ENCODE measurements around the gene PTPRN2. TPM values are rescaled to one million over a fixed set of nuclear protein-coding genes. Genes with fewer than 3 reads are reported as not detected.
A peak's percentile ranks its signal among the peaks of the same experiment; 100 is the strongest.

PTPRN2 gene
- total and polyA plus RNA-seq, 9 of the 15 experiments (the other 6 are each of a cell fraction or from before 2014, with no cell fraction given): not detected

DNA sequence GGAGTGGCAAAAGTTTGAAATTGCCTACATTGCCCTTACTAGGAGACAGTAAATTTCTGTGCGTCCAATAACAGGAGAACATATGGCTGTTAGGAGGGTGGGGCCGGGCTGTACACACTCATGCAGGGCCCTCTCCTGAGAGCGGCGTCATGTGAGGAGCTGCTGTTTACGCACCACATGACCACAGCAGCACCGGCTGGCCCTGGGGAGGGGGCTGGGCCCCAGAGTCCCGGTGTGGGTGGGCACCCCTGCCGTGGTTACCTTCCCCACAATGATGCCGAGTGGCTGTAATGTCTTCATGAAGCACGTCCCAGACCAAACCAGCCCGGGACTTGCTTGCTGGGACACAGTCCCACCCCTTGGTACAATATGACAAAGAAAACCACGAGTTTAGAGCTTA is 942.1 kb downstream of the PTPRN2 start:
- TF ChIP-seq TEAD4 (IDR thresholded peaks at IDR 0.05; ENCODE audit: low read length) (no peak), TEAD4 (CRISPR knock-in tag; IDR thresholded peaks at IDR 0.05; ENCODE audit: borderline replicate concordance) (no peak), L3MBTL2 (IDR thresholded peaks at IDR 0.05) (0 out of 2 replicates have a peak, but pooled peaks have one; percentile 15), RBM34 (IDR thresholded peaks at IDR 0.05; ENCODE audit: borderline replicate concordance, insufficient read depth, low read length) (no peak)
- TF ChIP-seq, protein P1, sequence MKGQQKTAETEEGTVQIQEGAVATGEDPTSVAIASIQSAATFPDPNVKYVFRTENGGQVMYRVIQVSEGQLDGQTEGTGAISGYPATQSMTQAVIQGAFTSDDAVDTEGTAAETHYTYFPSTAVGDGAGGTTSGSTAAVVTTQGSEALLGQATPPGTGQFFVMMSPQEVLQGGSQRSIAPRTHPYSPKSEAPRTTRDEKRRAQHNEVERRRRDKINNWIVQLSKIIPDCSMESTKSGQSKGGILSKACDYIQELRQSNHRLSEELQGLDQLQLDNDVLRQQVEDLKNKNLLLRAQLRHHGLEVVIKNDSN (CRISPR knock-in tag; IDR thresholded peaks at IDR 0.05): no peak
- TF ChIP-seq, protein P2, sequence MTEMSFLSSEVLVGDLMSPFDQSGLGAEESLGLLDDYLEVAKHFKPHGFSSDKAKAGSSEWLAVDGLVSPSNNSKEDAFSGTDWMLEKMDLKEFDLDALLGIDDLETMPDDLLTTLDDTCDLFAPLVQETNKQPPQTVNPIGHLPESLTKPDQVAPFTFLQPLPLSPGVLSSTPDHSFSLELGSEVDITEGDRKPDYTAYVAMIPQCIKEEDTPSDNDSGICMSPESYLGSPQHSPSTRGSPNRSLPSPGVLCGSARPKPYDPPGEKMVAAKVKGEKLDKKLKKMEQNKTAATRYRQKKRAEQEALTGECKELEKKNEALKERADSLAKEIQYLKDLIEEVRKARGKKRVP (CRISPR knock-in tag; IDR thresholded peaks at IDR 0.05): no peak
- TF ChIP-seq, protein P3, sequence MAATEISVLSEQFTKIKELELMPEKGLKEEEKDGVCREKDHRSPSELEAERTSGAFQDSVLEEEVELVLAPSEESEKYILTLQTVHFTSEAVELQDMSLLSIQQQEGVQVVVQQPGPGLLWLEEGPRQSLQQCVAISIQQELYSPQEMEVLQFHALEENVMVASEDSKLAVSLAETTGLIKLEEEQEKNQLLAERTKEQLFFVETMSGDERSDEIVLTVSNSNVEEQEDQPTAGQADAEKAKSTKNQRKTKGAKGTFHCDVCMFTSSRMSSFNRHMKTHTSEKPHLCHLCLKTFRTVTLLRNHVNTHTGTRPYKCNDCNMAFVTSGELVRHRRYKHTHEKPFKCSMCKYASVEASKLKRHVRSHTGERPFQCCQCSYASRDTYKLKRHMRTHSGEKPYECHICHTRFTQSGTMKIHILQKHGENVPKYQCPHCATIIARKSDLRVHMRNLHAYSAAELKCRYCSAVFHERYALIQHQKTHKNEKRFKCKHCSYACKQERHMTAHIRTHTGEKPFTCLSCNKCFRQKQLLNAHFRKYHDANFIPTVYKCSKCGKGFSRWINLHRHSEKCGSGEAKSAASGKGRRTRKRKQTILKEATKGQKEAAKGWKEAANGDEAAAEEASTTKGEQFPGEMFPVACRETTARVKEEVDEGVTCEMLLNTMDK (IDR thresholded peaks at IDR 0.05; ENCODE audit: borderline replicate concordance, insufficient read depth, low read depth, low read length, poor library complexity, severe bottlenecking): no peak
- H2AFZ ChIP-seq (ENCODE audit: low read depth, low read length): no peak overlapping the region
- H3K27ac ChIP-seq (ENCODE audit: extremely low read depth, low read depth, low read length): no peak overlapping the region
- peaks cover 34 to 69% of the 10 kb centered on the region in 2 experiments for H3K27me3 ChIP-seq (ENCODE audit: control insufficient read depth in 2 of 2, insufficient read depth in 2 of 2, low read length in 2 of 2)
- H3K36me3 ChIP-seq (ENCODE audit: control insufficient read depth, insufficient read depth, low read length): no peaks in the 10 kb centered on the region
- FAIRE-seq (no peak), ATAC-seq (no peak; the same call in 2 of the 3 replicates), DNase-seq (ENCODE audit: extremely low read depth in 1 of 4, low spot score in 3 of 4) (no peak)
- no peak overlapping the region for H3K9ac ChIP-seq (ENCODE audit: insufficient read depth in 1 of 2, low read depth in 2 of 2, low read length in 2 of 2)
- CTCF ChIA-PET (ENCODE audit: low intra/inter-chr PET ratio): no interaction called here
- no peak overlapping the region for H3K4me2 ChIP-seq (ENCODE audit: insufficient read depth, low read length)
- 2% methylated on average over 12 of the region's 12 CpGs for WGBS (ENCODE audit: insufficient coverage, low coverage, missing lambda C conversion rate)
- BruUV-seq (replicated peaks): no TSS peak
- H3K9me3 ChIP-seq (replicated peaks; ENCODE audit: control insufficient read depth, insufficient read depth, low read depth, low read length): no peaks in the 10 kb centered on the region
- POLR2A ChIA-PET: interaction anchor here (0.6 to 0.7 kb wide), 3 partner anchors 66 to 1673 kb away, joined by 3 read pairs; no protein-coding TSS in a partner anchor
- H3K9me1 ChIP-seq (ENCODE audit: control insufficient read depth, insufficient read depth, low read length): no peaks in the 10 kb centered on the region
- 0 out of 2 replicates have a peak, but pooled peaks cover under 1% of the 10 kb centered on the region for H4K20me1 ChIP-seq (replicated peaks; ENCODE audit: control insufficient read depth, insufficient read depth, low read length)
- H3K4me3 ChIP-seq: no peak overlapping the region
- peaks cover 0 to 3% of the 10 kb centered on the region in 2 experiments; a peak in 1 of 5 replicates for H3K4me1 ChIP-seq (replicated peaks in 1 of 2; ENCODE audit: control insufficient read depth in 2 of 2, insufficient read depth in 2 of 2, low read length in 2 of 2)
- in situ Hi-C loops (cut with MboI): no loop called here
- intact Hi-C loops (cut with micrococcal nuclease): no loop called here
- no peaks in the 10 kb centered on the region for H3K79me2 ChIP-seq (ENCODE audit: control insufficient read depth, insufficient read depth, low read length)
